Measurements from ENCODE around the gene DPYSL4.

Gene DPYSL4

GRCh38 chr10:132232023-132232951 is 45.5 kb downstream of the DPYSL4 start:
- H3K36me3 Mint-ChIP-seq (ENCODE audit: low read depth): no peaks in the 10 kb centered on the region
- H3K4me1 Mint-ChIP-seq (ENCODE audit: low read depth): peaks cover 27% of the 10 kb centered on the region
- peak overlapping the region; percentile 86 for H3K27ac Mint-ChIP-seq

GRCh38 chr10:132232981-132233380 is 46.2 kb downstream of the DPYSL4 start:
- Mint-ChIP-seq H3K4me1 (ENCODE audit: low read depth) (peaks cover 27% of the 10 kb centered on the region), H3K27me3 (ENCODE audit: low read depth) (no peaks in the 10 kb centered on the region), H3K36me3 (ENCODE audit: low read depth) (no peaks in the 10 kb centered on the region), H3K4me3 (peak overlapping the region; percentile 4), H3K27ac (no peak overlapping the region), H3K9me3 (no peaks in the 10 kb centered on the region)

More at GRCh38 chr10:132232023-132232951, 45.5 kb downstream of the DPYSL4 start:
- peak overlapping the region; percentile 27 for H3K4me3 Mint-ChIP-seq
- H3K27me3 Mint-ChIP-seq (ENCODE audit: low read depth): no peaks in the 10 kb centered on the region
- no peaks in the 10 kb centered on the region for H3K9me3 Mint-ChIP-seq

- H3K4me3 Mint-ChIP-seq: no peak overlapping the region
- peaks cover 27% of the 10 kb centered on the region for H3K4me1 Mint-ChIP-seq (ENCODE audit: low read depth)
- H3K27me3 Mint-ChIP-seq (ENCODE audit: low read depth): no peaks in the 10 kb centered on the region
- no peak overlapping the region for H3K27ac Mint-ChIP-seq
- H3K36me3 Mint-ChIP-seq (ENCODE audit: low read depth): no peaks in the 10 kb centered on the region
- no peaks in the 10 kb centered on the region for H3K9me3 Mint-ChIP-seq
These were observed 46.8 kb downstream of the DPYSL4 start for GRCh38 chr10:132233501-132234085.

- Mint-ChIP-seq H3K36me3 (ENCODE audit: low read depth) (no peaks in the 10 kb centered on the region), H3K4me1 (ENCODE audit: low read depth) (peaks cover 21% of the 10 kb centered on the region), H3K27me3 (ENCODE audit: low read depth) (no peaks in the 10 kb centered on the region), H3K9me3 (no peaks in the 10 kb centered on the region), H3K27ac (no peak overlapping the region), H3K4me3 (no peak overlapping the region)
These were observed 48.1 kb downstream of the DPYSL4 start for GRCh38 chr10:132234860-132235259.

- H3K27ac Mint-ChIP-seq: no peak overlapping the region
- no peaks in the 10 kb centered on the region for H3K36me3 Mint-ChIP-seq (ENCODE audit: low read depth)
- peaks cover 16% of the 10 kb centered on the region for H3K4me1 Mint-ChIP-seq (ENCODE audit: low read depth)
- H3K9me3 Mint-ChIP-seq: no peaks in the 10 kb centered on the region
- H3K27me3 Mint-ChIP-seq (ENCODE audit: low read depth): no peaks in the 10 kb centered on the region
- no peak overlapping the region for H3K4me3 Mint-ChIP-seq
These were observed 49.4 kb downstream of the DPYSL4 start for GRCh38 chr10:132236161-132236560.

- H3K9me3 Mint-ChIP-seq: no peaks in the 10 kb centered on the region
- no peak overlapping the region for H3K4me3 Mint-ChIP-seq
- no peaks in the 10 kb centered on the region for H3K36me3 Mint-ChIP-seq (ENCODE audit: low read depth)
- no peak overlapping the region for H3K27ac Mint-ChIP-seq
- H3K27me3 Mint-ChIP-seq (ENCODE audit: low read depth): no peaks in the 10 kb centered on the region
- H3K4me1 Mint-ChIP-seq (ENCODE audit: low read depth): peaks cover 12% of the 10 kb centered on the region
These were observed 50.1 kb downstream of the DPYSL4 start for GRCh38 chr10:132236881-132237280.

- no peak overlapping the region for H3K27ac Mint-ChIP-seq
- no peaks in the 10 kb centered on the region for H3K9me3 Mint-ChIP-seq
- H3K4me1 Mint-ChIP-seq (ENCODE audit: low read depth): peaks cover 7% of the 10 kb centered on the region
- no peaks in the 10 kb centered on the region for H3K27me3 Mint-ChIP-seq (ENCODE audit: low read depth)
- H3K4me3 Mint-ChIP-seq: no peak overlapping the region
- H3K36me3 Mint-ChIP-seq (ENCODE audit: low read depth): no peaks in the 10 kb centered on the region
These were observed 50.6 kb downstream of the DPYSL4 start for GRCh38 chr10:132237396-132237795.

GRCh38 chr10:132237871-132238270 is 51.1 kb downstream of the DPYSL4 start:
- no peaks in the 10 kb centered on the region for H3K36me3 Mint-ChIP-seq (ENCODE audit: low read depth)
- peaks cover 3% of the 10 kb centered on the region for H3K4me1 Mint-ChIP-seq (ENCODE audit: low read depth)
- H3K9me3 Mint-ChIP-seq: no peaks in the 10 kb centered on the region
- H3K27me3 Mint-ChIP-seq (ENCODE audit: low read depth): no peaks in the 10 kb centered on the region
- no peak overlapping the region for H3K4me3 Mint-ChIP-seq
- H3K27ac Mint-ChIP-seq: no peak overlapping the region

- no peak overlapping the region for H3K4me3 Mint-ChIP-seq
- no peaks in the 10 kb centered on the region for H3K4me1 Mint-ChIP-seq (ENCODE audit: low read depth)
- no peak overlapping the region for H3K27ac Mint-ChIP-seq
- H3K27me3 Mint-ChIP-seq (ENCODE audit: low read depth): no peaks in the 10 kb centered on the region
- no peaks in the 10 kb centered on the region for H3K9me3 Mint-ChIP-seq
- no peaks in the 10 kb centered on the region for H3K36me3 Mint-ChIP-seq (ENCODE audit: low read depth)
These were observed 51.8 kb downstream of the DPYSL4 start for GRCh38 chr10:132238371-132239125.

GRCh38 chr10:132239126-132240031 is 52.6 kb downstream of the DPYSL4 start:
- H3K9me3 Mint-ChIP-seq: no peaks in the 10 kb centered on the region
- H3K4me3 Mint-ChIP-seq: no peak overlapping the region
- no peaks in the 10 kb centered on the region for H3K4me1 Mint-ChIP-seq (ENCODE audit: low read depth)
- no peaks in the 10 kb centered on the region for H3K36me3 Mint-ChIP-seq (ENCODE audit: low read depth)
- H3K27me3 Mint-ChIP-seq (ENCODE audit: low read depth): no peaks in the 10 kb centered on the region
- H3K27ac Mint-ChIP-seq: no peak overlapping the region

GRCh38 chr10:132240156-132240555 is 53.4 kb downstream of the DPYSL4 start:
- no peaks in the 10 kb centered on the region for H3K4me1 Mint-ChIP-seq (ENCODE audit: low read depth)
- H3K27me3 Mint-ChIP-seq (ENCODE audit: low read depth): no peaks in the 10 kb centered on the region
- H3K36me3 Mint-ChIP-seq (ENCODE audit: low read depth): no peaks in the 10 kb centered on the region
- H3K9me3 Mint-ChIP-seq: no peaks in the 10 kb centered on the region
- no peak overlapping the region for H3K4me3 Mint-ChIP-seq
- no peak overlapping the region for H3K27ac Mint-ChIP-seq

GRCh38 chr10:132240581-132240980 is 53.8 kb downstream of the DPYSL4 start:
- Mint-ChIP-seq H3K9me3 (no peaks in the 10 kb centered on the region), H3K4me3 (no peak overlapping the region), H3K36me3 (ENCODE audit: low read depth) (no peaks in the 10 kb centered on the region), H3K4me1 (ENCODE audit: low read depth) (no peaks in the 10 kb centered on the region), H3K27me3 (ENCODE audit: low read depth) (no peaks in the 10 kb centered on the region), H3K27ac (no peak overlapping the region)

- no peaks in the 10 kb centered on the region for H3K27me3 Mint-ChIP-seq (ENCODE audit: low read depth)
- H3K36me3 Mint-ChIP-seq (ENCODE audit: low read depth): no peaks in the 10 kb centered on the region
- H3K27ac Mint-ChIP-seq: no peak overlapping the region
- no peaks in the 10 kb centered on the region for H3K4me1 Mint-ChIP-seq (ENCODE audit: low read depth)
- no peak overlapping the region for H3K4me3 Mint-ChIP-seq
- no peaks in the 10 kb centered on the region for H3K9me3 Mint-ChIP-seq
These were observed 54.3 kb downstream of the DPYSL4 start for GRCh38 chr10:132241086-132241485.

GRCh38 chr10:132241496-132241895 is 54.7 kb downstream of the DPYSL4 start:
- Mint-ChIP-seq H3K27me3 (ENCODE audit: low read depth) (no peaks in the 10 kb centered on the region), H3K4me3 (no peak overlapping the region), H3K36me3 (ENCODE audit: low read depth) (no peaks in the 10 kb centered on the region), H3K9me3 (no peaks in the 10 kb centered on the region), H3K4me1 (ENCODE audit: low read depth) (no peaks in the 10 kb centered on the region), H3K27ac (no peak overlapping the region)
